ES-I3 (cell line): ENCODE data around the gene HID1.
A peak's percentile ranks its signal among the peaks of the same experiment; 100 is the strongest.

ENCODE experiments used
- H3K36me3 ChIP-seq: 2 replicates; pipeline ENCODE4 v1.6.1; 2013; ENCODE audit warnings: mild to moderate bottlenecking, low read length, control low read depth, moderate library complexity; ENCODE audit not compliant: insufficient read depth
- H3K4me1 ChIP-seq: 2 replicates; pipeline ENCODE4 v1.6.1; 2013; ENCODE audit warnings: mild to moderate bottlenecking, control low read depth, low read length; ENCODE audit not compliant: insufficient read depth
- H3K9ac ChIP-seq: 2 replicates; pipeline ENCODE4 v1.6.1; 2013; ENCODE audit warnings: low read depth, mild to moderate bottlenecking, low read length, moderate library complexity
- H3K9me3 ChIP-seq: 2 replicates; pipeline ENCODE4 v1.6.1; 2013; ENCODE audit warnings: mild to moderate bottlenecking, low read length, moderate library complexity; ENCODE audit not compliant: control insufficient read depth, insufficient read depth

The HID1 gene, protein sequence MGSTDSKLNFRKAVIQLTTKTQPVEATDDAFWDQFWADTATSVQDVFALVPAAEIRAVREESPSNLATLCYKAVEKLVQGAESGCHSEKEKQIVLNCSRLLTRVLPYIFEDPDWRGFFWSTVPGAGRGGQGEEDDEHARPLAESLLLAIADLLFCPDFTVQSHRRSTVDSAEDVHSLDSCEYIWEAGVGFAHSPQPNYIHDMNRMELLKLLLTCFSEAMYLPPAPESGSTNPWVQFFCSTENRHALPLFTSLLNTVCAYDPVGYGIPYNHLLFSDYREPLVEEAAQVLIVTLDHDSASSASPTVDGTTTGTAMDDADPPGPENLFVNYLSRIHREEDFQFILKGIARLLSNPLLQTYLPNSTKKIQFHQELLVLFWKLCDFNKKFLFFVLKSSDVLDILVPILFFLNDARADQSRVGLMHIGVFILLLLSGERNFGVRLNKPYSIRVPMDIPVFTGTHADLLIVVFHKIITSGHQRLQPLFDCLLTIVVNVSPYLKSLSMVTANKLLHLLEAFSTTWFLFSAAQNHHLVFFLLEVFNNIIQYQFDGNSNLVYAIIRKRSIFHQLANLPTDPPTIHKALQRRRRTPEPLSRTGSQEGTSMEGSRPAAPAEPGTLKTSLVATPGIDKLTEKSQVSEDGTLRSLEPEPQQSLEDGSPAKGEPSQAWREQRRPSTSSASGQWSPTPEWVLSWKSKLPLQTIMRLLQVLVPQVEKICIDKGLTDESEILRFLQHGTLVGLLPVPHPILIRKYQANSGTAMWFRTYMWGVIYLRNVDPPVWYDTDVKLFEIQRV

DNA sequence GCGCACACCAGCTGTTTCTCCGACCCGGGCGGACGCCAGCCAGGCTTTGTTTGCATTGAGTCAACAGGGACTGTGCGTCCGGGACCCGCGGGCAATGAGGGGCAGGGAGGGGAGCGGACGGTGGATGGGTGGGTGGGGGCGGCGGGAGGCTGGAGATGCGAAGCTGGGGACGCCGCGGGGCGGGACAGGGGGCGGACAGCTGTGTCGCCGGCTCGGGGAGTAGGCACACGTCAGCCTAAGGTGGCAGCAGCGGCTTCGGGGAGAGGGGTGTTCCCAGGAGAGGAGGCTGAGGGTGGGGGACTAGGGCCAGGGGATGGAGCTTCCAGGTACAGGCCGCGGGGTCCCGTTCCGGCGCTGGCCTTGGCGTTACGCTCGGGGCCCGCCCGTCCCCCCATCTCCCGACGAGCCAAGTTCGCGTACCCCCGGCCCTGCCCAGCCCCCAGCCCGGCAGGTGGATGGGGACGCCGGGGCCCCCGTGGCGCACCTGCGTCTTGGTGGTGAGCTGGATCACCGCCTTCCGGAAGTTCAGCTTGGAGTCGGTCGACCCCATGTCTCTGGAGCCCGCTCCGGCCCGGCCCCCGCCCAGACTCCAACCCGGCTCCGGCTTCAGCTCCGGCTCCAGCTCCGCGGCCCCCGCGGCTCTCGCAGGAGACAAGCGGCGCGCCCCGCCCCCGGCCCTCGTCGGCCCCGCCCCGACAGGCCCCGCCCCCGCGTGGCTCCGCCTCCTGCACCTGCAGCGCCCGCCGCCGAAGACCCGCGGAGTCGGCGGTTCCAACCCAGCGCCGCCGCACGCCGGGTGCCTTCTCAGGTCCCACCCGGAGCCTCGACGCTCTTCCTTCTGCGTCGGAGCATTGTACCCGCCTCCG is at the start of gene HID1:
Gene HID1, minus strand, starts transcription at position 653 of the 866 bp plus-strand sequence. Its CDS starts 103 bp downstream, at position 550.
- Histone ChIP-seq H3K4me1 (0 out of 2 replicates have a peak, but pooled peaks cover 4% of the 10 kb centered on the region), H3K9me3 (no peaks in the 10 kb centered on the region), H3K9ac (peak within 1 kb of the TSS; percentile 74), H3K36me3 (no peaks in the 10 kb centered on the region)

DNA sequence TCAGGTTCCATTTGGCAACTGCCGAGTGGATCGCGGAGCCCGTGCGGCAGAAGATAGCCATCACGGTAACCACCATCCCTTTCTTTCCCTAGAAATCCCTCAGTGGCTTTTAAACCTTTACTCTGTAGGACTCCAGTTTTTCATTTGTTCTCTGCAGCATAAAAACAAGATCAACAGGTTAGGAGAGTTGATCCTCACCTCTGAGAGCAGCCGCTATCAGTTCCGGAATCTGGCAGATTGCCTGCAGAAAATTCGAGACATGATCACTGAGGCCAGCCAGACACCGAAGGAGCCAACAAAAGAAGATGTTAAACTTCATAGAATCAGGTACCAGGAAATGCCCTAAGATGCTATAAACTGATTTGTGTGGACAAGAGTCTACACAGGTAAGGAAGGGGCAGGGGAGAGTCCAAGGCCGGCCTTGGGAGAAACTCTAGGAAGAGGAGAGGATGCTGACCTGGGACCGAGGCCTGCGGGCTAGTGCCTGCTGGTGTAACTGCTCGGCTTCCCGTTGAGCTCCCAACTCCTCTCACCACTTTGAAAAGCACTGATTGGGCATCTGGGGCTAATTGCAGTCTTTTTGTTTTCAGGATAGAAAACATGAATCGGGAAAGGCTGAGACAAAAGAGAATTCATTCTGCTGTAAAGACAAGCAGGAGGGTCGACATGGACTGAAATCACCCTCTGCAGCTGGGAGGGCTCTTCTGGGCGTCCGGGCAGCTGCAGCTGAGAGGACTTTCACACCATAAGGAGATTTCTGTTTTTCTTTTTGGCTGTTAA is 48.0 kb upstream of the HID1 start:
- Histone ChIP-seq H3K36me3 (peaks cover 16% of the 10 kb centered on the region; the same call in 1 of the 2 replicates), H3K4me1 (no peaks in the 10 kb centered on the region), H3K9ac (no peak overlapping the region), H3K9me3 (0 out of 2 replicates have a peak, but pooled peaks cover 3% of the 10 kb centered on the region)

DNA sequence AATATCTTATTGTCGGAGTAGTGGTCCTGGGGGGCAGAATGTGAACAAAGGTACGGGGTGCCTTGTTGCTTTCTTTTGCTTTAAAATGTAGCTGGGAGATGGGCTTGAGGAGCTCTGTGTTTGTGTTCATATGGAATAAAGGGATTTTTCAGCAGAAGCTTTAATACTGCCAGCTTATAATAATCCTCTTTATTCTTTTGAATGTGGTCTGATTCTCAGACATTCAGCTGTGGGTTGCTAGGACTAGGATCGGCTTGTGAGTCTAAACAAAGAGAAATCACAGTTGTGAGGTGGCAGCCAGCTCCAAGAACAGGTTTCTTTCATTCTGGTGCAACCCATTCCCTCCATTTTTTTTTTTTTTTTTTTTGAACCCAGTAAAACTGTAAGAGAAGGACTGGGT is 47.2 kb upstream of the HID1 start:
- Histone ChIP-seq H3K4me1 (no peaks in the 10 kb centered on the region), H3K9ac (no peak overlapping the region), H3K36me3 (peaks cover 13% of the 10 kb centered on the region; the same call in 1 of the 2 replicates), H3K9me3 (no peaks in the 10 kb centered on the region)

DNA sequence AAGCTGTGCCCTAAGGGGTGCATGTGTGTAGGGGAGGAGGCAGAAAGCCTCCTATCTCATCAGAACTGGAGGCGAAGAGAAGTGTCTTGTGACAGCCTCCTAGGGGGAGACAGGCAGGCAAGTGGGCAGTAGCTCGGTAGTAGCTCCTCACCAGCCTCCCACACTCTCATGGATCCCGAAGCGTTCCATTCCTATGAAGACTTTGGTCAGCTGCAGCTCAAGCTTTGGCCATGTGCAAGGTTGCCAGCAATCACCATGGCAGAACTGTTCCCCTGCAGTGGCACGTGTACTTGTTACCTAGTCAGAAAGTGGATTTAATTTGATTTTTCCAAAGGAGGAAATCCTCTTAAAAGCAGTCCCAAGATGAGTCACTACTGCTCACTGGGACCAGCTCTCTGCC is 46.6 kb upstream of the HID1 start:
- no peaks in the 10 kb centered on the region for H3K9me3 ChIP-seq
- peaks cover 13% of the 10 kb centered on the region; the same call in 1 of the 2 replicates for H3K36me3 ChIP-seq
- no peak overlapping the region for H3K9ac ChIP-seq
- H3K4me1 ChIP-seq, result no peaks in the 10 kb centered on the region

DNA sequence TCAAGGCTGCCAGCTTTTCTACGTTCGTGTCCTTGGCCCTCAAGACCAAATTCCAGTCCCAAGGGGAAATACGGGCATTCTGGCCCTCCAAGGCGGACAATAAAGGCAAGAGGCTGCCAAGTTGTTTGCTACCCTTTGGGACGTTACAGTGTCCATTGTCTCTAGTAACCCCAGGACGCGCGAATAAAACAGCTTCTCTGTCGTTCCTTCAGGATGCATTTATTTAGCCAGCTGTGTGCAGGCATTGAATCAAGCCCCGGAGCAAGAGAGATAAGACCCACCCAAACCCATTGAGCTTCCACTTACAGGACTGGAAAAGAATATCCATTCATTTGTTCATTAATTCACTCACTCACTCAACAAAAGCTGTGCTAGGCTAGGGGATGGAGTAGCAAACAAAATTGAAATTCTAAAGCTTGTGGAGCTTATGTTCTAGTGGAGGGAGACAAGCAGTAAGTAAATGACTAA is 40.6 kb upstream of the HID1 start:
- H3K9ac ChIP-seq, result peak overlapping the region; percentile 93
- no peaks in the 10 kb centered on the region for H3K36me3 ChIP-seq
- peaks cover 16% of the 10 kb centered on the region for H3K4me1 ChIP-seq
- no peaks in the 10 kb centered on the region for H3K9me3 ChIP-seq

DNA sequence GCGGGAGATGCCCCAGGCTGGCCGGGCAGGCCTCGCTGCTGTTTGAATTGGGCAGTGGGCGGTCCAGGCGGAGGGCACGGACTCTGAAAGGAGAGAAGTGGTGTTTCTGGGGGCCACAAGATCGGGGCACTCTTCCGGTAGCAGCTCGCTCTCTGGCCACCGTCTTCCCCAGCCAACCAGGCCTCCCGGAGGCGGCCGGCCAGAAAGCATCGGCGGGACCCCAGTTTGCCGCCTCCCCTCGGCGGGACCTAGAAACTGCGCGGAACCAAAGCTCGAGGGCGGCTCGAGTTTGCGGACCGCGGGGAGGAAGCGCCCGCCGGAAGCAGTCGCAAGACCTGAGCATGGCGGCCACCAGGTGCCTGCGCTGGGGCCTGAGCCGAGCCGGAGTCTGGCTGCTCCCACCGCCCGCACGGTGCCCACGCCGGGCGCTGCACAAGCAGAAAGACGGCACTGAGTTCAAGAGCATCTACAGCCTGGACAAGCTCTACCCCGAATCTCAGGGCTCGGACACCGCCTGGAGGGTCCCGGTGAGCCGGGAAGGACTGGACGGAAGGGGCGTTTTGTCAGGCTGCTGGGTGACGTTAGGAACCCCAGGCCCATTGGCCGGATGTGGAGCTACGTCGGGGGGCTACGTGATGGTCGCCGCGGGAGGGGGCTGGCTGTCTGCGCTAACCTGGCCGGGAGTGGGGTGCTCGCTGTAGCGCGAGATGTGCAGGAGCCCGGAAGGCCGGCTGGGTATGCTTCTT is 40.0 kb upstream of the HID1 start, which contains the start of gene MRPL58:
Gene MRPL58, plus strand, starts transcription at position 325 of the 746 bp plus-strand sequence. Its CDS starts 17 bp downstream, at position 342.
- H3K9me3 ChIP-seq, result no peaks in the 10 kb centered on the region
- no peaks in the 10 kb centered on the region for H3K36me3 ChIP-seq
- H3K9ac ChIP-seq, result peak within 1 kb of the TSS; percentile 93
- peaks cover 16% of the 10 kb centered on the region for H3K4me1 ChIP-seq

DNA sequence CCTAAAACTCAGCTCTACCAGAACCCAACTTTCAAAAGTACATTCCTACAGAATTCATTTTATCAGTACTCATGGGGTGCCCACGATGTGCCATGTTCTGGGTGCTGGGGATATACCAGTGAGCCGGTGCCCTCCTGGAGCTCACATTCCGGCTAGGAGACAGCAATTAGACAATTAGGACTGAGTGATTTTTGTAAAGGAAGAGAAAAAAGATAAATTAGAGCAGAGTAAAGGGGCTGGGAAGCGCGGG is 39.5 kb upstream of the HID1 start:
- peak overlapping the region; percentile 93 for H3K9ac ChIP-seq
- H3K36me3 ChIP-seq, result no peaks in the 10 kb centered on the region
- H3K4me1 ChIP-seq, result peaks cover 16% of the 10 kb centered on the region
- H3K9me3 ChIP-seq, result no peaks in the 10 kb centered on the region

DNA sequence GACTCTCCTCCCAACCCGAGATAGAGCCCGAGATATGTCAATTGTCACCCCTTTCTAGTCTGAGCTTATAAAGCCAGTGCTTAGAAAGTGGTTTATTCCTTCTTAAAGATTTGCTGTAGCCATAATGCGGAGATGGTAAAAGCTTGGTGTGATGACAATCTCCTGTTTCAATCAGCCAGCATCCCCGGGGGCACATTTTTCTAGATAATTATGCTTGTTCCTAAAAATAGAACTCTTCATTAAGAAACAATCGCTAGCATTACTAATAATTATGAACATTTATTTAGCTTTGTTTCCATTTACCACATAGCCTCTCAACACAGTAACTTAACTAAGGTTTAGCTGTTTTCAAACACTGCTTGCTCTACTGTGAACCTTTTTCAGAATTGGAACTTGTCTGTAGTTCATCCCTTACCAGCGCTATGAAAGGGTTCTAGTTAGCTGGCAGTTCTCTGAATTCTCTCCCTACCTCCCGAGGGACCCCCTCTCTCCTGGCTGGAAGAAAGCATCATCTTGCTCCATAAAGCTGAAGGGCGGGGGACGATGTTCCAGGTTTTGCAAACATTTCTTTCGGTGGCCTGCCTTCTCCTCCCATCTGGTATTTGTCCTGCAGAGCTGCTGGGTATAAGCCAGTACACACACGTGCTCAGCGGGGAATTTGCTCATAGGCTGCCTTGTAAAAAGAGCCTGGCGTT is 39.0 kb upstream of the HID1 start:
- Histone ChIP-seq H3K9me3 (no peaks in the 10 kb centered on the region), H3K36me3 (no peaks in the 10 kb centered on the region), H3K4me1 (peaks cover 16% of the 10 kb centered on the region), H3K9ac (peak overlapping the region; percentile 93)

DNA sequence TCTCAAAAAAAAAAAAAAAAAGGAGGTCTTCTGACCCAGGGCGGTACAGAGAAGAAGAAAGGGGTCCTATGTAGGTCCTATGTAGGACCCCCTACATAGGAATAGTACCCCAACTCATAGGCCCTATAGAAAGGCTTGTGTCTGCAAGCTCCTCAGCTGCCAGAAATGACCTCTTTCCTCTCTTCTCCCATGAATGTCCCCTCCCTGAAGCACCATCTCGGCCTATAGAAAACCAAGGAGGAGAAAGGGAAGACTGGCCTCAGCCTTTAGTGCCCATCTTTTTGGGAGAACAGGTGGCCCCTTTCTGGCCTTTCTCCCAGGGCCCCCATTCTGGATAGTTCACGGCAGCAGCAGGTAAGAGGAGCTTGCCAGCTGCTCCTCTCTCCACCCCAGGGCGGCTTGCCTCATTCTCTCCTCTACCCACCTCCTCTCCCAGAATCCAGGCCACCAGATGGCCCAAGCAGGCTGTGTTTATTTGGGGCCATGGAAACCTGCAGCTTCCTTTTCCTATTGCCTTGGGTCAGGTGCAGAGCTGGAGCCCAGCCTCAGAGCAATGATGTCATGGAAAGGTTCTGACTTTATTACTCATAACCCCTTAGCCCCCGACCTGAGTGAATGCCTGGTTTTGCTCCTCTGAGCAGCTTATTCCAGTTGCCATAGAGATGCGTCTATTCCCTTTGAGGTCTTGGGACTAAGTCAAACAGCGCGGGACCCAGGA is 38.3 kb upstream of the HID1 start:
- H3K9me3 ChIP-seq, result no peaks in the 10 kb centered on the region
- H3K9ac ChIP-seq, result no peak overlapping the region
- peaks cover 16% of the 10 kb centered on the region for H3K4me1 ChIP-seq
- H3K36me3 ChIP-seq, result no peaks in the 10 kb centered on the region

DNA sequence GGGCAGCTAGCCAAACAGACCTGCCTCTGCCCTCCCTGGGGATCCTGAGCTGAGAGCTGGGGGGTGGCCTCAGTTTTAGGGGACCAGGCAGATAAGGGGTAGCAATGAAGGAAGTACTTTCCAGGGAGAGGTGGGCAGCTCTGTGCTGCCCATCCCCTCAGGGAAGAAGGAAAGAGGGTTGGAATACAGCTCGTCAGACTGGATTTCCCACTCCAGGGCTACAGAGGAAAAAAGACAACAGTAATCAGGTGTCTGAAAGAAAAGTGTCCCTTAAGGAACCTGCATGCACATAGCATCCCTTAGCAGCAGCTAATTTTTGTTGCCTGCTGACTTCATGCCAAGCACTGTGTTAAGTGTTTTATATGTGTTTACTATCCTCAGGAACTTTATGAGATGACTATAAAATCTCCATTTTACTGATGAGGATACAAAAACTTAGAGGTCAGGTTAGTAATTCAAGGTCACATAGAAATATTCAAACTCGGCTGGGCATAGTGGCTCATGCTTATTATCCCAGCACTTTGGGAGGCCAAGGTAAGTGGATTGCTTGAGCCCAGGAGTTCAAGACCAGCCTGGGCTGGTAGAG is 36.7 kb upstream of the HID1 start:
- H3K9me3 ChIP-seq, result no peaks in the 10 kb centered on the region
- H3K9ac ChIP-seq, result no peak overlapping the region
- H3K36me3 ChIP-seq, result no peaks in the 10 kb centered on the region
- H3K4me1 ChIP-seq, result peaks cover 16% of the 10 kb centered on the region

DNA sequence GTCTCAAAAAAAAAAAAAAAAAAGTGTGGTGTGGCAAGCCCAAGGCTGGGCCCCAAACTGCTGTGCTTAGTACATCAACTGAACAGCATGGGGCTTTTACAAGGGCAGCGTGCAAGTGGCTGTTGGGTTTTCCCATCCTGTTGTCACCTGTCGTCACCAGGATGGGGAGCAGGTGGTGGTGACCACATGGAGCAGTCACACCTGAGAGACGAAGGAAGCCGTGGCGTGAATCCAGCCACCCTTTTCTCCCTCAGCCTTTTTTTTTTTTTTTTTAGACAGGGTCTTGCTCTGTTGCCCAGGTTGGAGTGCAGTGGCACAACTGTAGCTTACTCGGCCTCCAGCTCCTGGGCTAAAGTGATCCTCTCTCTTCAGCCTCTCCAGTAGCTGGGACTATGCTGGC is 35.8 kb upstream of the HID1 start:
- Histone ChIP-seq H3K9ac (no peak overlapping the region), H3K36me3 (no peaks in the 10 kb centered on the region), H3K9me3 (no peaks in the 10 kb centered on the region), H3K4me1 (peaks cover 10% of the 10 kb centered on the region)

DNA sequence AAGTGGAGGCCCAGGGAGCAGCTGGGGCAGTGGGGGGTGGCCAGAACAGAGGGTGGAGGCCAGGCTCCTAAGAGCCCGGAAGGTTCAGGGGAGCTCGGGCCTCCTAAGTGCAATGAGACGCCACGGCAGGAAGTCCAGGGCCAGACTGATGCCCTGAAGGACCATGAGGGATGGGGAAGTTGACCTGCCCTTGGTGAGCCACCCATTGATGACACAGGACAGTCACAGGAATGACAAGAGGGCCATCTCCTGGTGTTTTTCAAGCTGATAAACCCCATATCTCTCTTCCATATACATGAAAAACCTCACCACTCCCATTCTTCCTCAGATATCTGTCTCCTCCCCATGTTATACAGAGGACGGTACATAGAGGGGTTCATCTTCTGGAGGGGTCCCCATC is 34.1 kb upstream of the HID1 start:
- no peak overlapping the region for H3K9ac ChIP-seq
- peaks cover 6% of the 10 kb centered on the region for H3K4me1 ChIP-seq
- H3K9me3 ChIP-seq, result no peaks in the 10 kb centered on the region

More for the DNA sequence above, 34.1 kb upstream of the HID1 start:
- H3K36me3 ChIP-seq, result peaks cover under 1% of the 10 kb centered on the region; the same call in 1 of the 2 replicates
